GM23338 (cell line): ENCODE data around the gene ZFP42. TPM values are rescaled to one million over a fixed set of nuclear protein-coding genes. Genes with fewer than 3 reads are reported as not detected.
A peak's percentile ranks its signal among the peaks of the same experiment; 100 is the strongest.
"Not testable (repeated sequence)": the region's sequence is repeated elsewhere in the genome, so short reads cannot be mapped to it uniquely, and the experiment has no call there.

Source experiments
- ATAC-seq: fragments of 200-7000 bp; cut with Tn5 transposase; 3 replicates; pipeline ENCODE4 v1.9.1; 2020
- DNase-seq: peaks from one replicate; pipeline ENCODE4 v3.0.0-alpha.2; 2015; ENCODE audit warnings: low spot score
- H2AFZ ChIP-seq: fragments of 200-600 bp; sonication (generic); 2 replicates; pipeline ENCODE4 v1.8.0; 2016; ENCODE audit warnings: antibody characterized with exemption, mild to moderate bottlenecking, moderate library complexity
- H3F3A ChIP-seq: fragments of 200-600 bp; sonication (generic); replicated peaks from 2 replicates; pipeline ENCODE4 v1.8.0; 2017; ENCODE audit warnings: antibody characterized with exemption, mixed run types, low read depth
- H3K27ac ChIP-seq: fragments of 200-600 bp; sonication (generic); 2 replicates; pipeline ENCODE4 v1.6.1; 2016; ENCODE audit warnings: low read depth
- H3K27me3 ChIP-seq: fragments of 200-600 bp; sonication (generic); 2 replicates; pipeline ENCODE4 v1.8.0; 2016; ENCODE audit warnings: mild to moderate bottlenecking, mixed run types, moderate library complexity; ENCODE audit not compliant: insufficient read depth
- H3K36me3 ChIP-seq: fragments of 200-600 bp; sonication (generic); 2 replicates; pipeline ENCODE4 v1.8.0; 2016; ENCODE audit warnings: mild to moderate bottlenecking; ENCODE audit not compliant: insufficient read depth
- H3K4me1 ChIP-seq: fragments of 200-600 bp; sonication (generic); 2 replicates; pipeline ENCODE4 v1.8.0; 2016; ENCODE audit warnings: mild to moderate bottlenecking, moderate library complexity; ENCODE audit not compliant: insufficient read depth
- H3K4me2 ChIP-seq: fragments of 200-600 bp; sonication (generic); 2 replicates; pipeline ENCODE4 v1.7.1; 2017; ENCODE audit warnings: mixed run types
- H3K4me3 ChIP-seq: fragments of 200-600 bp; sonication (generic); 2 replicates; pipeline ENCODE4 v1.6.1; 2016; ENCODE audit warnings: mixed run types
- H3K79me2 ChIP-seq: fragments of 200-600 bp; sonication (generic); replicated peaks from 2 replicates; pipeline ENCODE4 v1.8.0; 2017; ENCODE audit warnings: mild to moderate bottlenecking; ENCODE audit not compliant: insufficient read depth
- H3K9me2 ChIP-seq: fragments of 200-600 bp; sonication (generic); 2 replicates; pipeline ENCODE4 v1.8.0; 2017; ENCODE audit not compliant: insufficient read depth
- H4K20me1 ChIP-seq: fragments of 200-600 bp; sonication (generic); replicated peaks from 2 replicates; pipeline ENCODE4 v1.8.0; 2017; ENCODE audit warnings: mild to moderate bottlenecking; ENCODE audit not compliant: insufficient read depth
- H3K27ac Mint-ChIP-seq: 2 replicates; pipeline ENCODE4 v1.8.0; 2020; ENCODE audit warnings: inconsistent platforms, mild to moderate bottlenecking, moderate library complexity, mixed read lengths
- H3K27me3 Mint-ChIP-seq: 3 replicates; pipeline ENCODE4 v1.8.0; 2022; ENCODE audit warnings: low read depth, mild to moderate bottlenecking, moderate library complexity, mixed read lengths, inconsistent platforms; ENCODE audit not compliant: insufficient read depth, poor library complexity
- H3K36me3 Mint-ChIP-seq: 3 replicates; pipeline ENCODE4 v1.8.0; 2021; ENCODE audit warnings: low read depth, mild to moderate bottlenecking, inconsistent platforms, moderate library complexity, mixed read lengths
- H3K4me1 Mint-ChIP-seq: 3 replicates; pipeline ENCODE4 v1.8.0; 2020; ENCODE audit warnings: mild to moderate bottlenecking, inconsistent platforms, mixed read lengths
- H3K4me3 Mint-ChIP-seq: 3 replicates; pipeline ENCODE4 v1.8.0; 2021; ENCODE audit warnings: moderate library complexity, mild to moderate bottlenecking, inconsistent platforms, mixed read lengths
- H3K9me3 Mint-ChIP-seq: 3 replicates; pipeline ENCODE4 v1.8.0; 2020; ENCODE audit warnings: moderate library complexity, mild to moderate bottlenecking, inconsistent platforms, mixed read lengths
- CREB1 ChIP-seq: fragments of 250-450 bp; sonication (Bioruptor Pico); IDR thresholded peaks from 2 replicates; pipeline ENCODE4 v1.5.0; 2020; ENCODE audit warnings: low read depth, mild to moderate bottlenecking, moderate library complexity
- EZH2 ChIP-seq: fragments of 200-600 bp; sonication (generic); IDR thresholded peaks from one replicate; pipeline ENCODE4 v1.8.0; 2017; ENCODE audit warnings: antibody characterized with exemption, mild to moderate bottlenecking, low read depth; ENCODE audit not compliant: unreplicated experiment
- EZH2phosphoT487 ChIP-seq: fragments of 200-600 bp; sonication (generic); IDR thresholded peaks from one replicate; pipeline ENCODE4 v1.8.1; 2018; ENCODE audit warnings: antibody characterized with exemption; ENCODE audit not compliant: unreplicated experiment
- JUNB ChIP-seq: IDR thresholded peaks from one replicate; pipeline ENCODE4 v1.6.1; 2016; ENCODE audit warnings: antibody characterized with exemption; ENCODE audit not compliant: unreplicated experiment
- NANOG ChIP-seq: IDR thresholded peaks from 2 replicates; pipeline ENCODE4 v1.6.1; 2016; ENCODE audit warnings: antibody characterized with exemption, borderline replicate concordance
- POLR2AphosphoS5 ChIP-seq: IDR thresholded peaks from 2 replicates; pipeline ENCODE4 v1.6.1; 2016; ENCODE audit warnings: antibody characterized with exemption, low read depth
- STAT1 ChIP-seq: IDR thresholded peaks from one replicate; pipeline ENCODE4 v1.6.1; 2016; ENCODE audit warnings: antibody characterized with exemption; ENCODE audit not compliant: unreplicated experiment
- ZNF114 ChIP-seq: fragments of 250-450 bp; sonication (Bioruptor Pico); IDR thresholded peaks from 2 replicates; pipeline ENCODE4 v1.5.0; 2020; ENCODE audit warnings: mild to moderate bottlenecking, moderate library complexity
- ZNF331 ChIP-seq: fragments of 250-450 bp; sonication (Bioruptor Pico); IDR thresholded peaks from 2 replicates; pipeline ENCODE4 v1.5.0; 2020; ENCODE audit warnings: low read depth, mild to moderate bottlenecking, moderate library complexity
- polyA plus RNA-seq: library from polyadenylated mRNA; unstranded; fragments of >200 nt; fragmentation: Nextera tagmentation; extraction: Ambion mirVana; gene quantifications from 2 replicates; pipeline ENCODE4 v1.2.1, GENCODE V29; 2016
- total RNA-seq: library from RNA; depleted of rRNA; stranded (reverse); fragments of >200 nt; shearing (Covaris generic); gene quantifications from 2 replicates; pipeline ENCODE4 v1.2.3, GENCODE V29; 2014
- TF ChIP-seq, protein P1 (sequence below), 2 experiments: fragments of 200-600 bp in 1 of 2; sonication (generic) in 1 of 2; conservative IDR thresholded peaks; 2 replicates each; pipeline versions ENCODE4 v1.5.1 to v1.6.1; 2016 to 2017; ENCODE audit warnings: antibody characterized with exemption in 2 of 2, low read depth in 2 of 2, mild to moderate bottlenecking in 2 of 2, moderate library complexity in 1 of 2
- TF ChIP-seq, protein P2 (sequence below): IDR thresholded peaks from one replicate; pipeline ENCODE4 v1.6.1; 2018; ENCODE audit warnings: antibody characterized with exemption; ENCODE audit not compliant: unreplicated experiment
- TF ChIP-seq, protein P3 (sequence below): IDR thresholded peaks from 2 replicates; pipeline ENCODE4 v1.6.1; 2016; ENCODE audit warnings: antibody characterized with exemption

The ZFP42 gene
- total and polyA plus RNA-seq, 2 experiments from 2014 or later: 70.0 to 111 TPM

DNA sequence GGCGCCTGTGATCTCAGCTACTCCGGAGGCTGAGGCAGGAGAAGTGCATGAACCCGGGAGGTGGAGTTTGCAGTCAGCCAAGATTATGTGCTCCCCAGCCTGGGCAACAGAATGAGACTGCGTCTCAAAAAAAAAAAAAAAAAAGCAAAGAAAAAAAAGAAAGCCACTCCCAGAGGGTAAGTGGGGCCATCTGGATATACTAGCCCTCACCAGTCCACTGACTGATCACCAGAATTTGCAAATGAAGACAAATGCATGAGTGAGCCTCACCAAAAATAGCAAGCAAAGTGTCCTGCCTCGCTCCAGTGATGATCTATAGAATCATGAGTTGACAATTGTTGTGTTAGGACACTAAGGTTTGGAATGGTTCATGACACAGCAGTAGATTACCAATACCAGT lies 47.6 kb downstream of the ZFP42 start:
- no peaks in the 10 kb centered on the region for H3K79me2 ChIP-seq
- no peaks in the 10 kb centered on the region for H3K9me2 ChIP-seq

DNA sequence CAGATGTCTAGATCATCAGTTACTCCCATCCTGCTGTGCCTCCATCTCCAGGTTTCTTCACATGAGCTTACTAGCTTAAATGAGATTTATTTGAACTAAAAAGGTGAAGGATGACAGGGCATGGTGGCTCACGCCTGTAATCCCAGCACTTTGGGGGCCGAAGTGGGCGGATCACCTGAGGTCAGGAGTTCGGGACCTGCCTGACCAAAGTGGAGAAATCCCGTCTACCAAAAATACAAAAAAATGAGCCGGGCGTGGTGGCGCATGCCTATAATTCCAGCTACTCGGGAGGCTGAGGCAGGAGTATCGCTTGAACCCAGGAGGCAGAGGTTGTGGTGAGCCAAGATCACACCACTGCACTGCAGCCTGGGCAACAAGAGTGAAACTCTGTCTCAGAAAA lies 49.9 kb downstream of the ZFP42 start:
- not testable (repeated sequence) for H3K27ac Mint-ChIP-seq, H3K9me2 ChIP-seq, H3K27me3 Mint-ChIP-seq, H3F3A ChIP-seq, H3K4me1 ChIP-seq, H3K4me3 Mint-ChIP-seq, H3K36me3 ChIP-seq, H3K4me2 ChIP-seq, H3K27me3 ChIP-seq, H3K9me3 Mint-ChIP-seq, ATAC-seq, H3K4me3 ChIP-seq, H3K36me3 Mint-ChIP-seq, H3K27ac ChIP-seq, H3K79me2 ChIP-seq, H4K20me1 ChIP-seq, H3K4me1 Mint-ChIP-seq, DNase-seq
- 0 out of 2 replicates have a peak overlapping the region, but pooled peaks have one; percentile 48 for H2AFZ ChIP-seq

More for the DNA sequence above, 47.6 kb downstream of the ZFP42 start:
- Mint-ChIP-seq H3K27me3 (peaks cover 8% of the 10 kb centered on the region), H3K36me3 (0 out of 3 replicates have a peak, but pooled peaks cover 4% of the 10 kb centered on the region), H3K4me3 (no peak overlapping the region), H3K9me3 (no peaks in the 10 kb centered on the region; the same call in 2 of the 3 replicates), H3K27ac (no peak overlapping the region), H3K4me1 (peaks cover 8% of the 10 kb centered on the region)
- Histone ChIP-seq H3K36me3 (no peaks in the 10 kb centered on the region), H3K27me3 (no peaks in the 10 kb centered on the region), H3K27ac (no peak overlapping the region), H4K20me1 (no peaks in the 10 kb centered on the region), H3K4me2 (no peak overlapping the region), H3K4me1 (peaks cover 4% of the 10 kb centered on the region; the same call in 1 of the 2 replicates), H2AFZ (no peak overlapping the region), H3F3A (no peaks in the 10 kb centered on the region), H3K4me3 (no peak overlapping the region)
- ATAC-seq (no peak), DNase-seq (no peak)
- TF ChIP-seq EZH2: no peak
- no peak for TF ChIP-seq NANOG
- TF ChIP-seq, protein P1, sequence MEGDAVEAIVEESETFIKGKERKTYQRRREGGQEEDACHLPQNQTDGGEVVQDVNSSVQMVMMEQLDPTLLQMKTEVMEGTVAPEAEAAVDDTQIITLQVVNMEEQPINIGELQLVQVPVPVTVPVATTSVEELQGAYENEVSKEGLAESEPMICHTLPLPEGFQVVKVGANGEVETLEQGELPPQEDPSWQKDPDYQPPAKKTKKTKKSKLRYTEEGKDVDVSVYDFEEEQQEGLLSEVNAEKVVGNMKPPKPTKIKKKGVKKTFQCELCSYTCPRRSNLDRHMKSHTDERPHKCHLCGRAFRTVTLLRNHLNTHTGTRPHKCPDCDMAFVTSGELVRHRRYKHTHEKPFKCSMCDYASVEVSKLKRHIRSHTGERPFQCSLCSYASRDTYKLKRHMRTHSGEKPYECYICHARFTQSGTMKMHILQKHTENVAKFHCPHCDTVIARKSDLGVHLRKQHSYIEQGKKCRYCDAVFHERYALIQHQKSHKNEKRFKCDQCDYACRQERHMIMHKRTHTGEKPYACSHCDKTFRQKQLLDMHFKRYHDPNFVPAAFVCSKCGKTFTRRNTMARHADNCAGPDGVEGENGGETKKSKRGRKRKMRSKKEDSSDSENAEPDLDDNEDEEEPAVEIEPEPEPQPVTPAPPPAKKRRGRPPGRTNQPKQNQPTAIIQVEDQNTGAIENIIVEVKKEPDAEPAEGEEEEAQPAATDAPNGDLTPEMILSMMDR (conservative IDR thresholded peaks at IDR 0.05; ENCODE audit: low read depth in 2 of 2): no peak
- TF ChIP-seq, protein P2, sequence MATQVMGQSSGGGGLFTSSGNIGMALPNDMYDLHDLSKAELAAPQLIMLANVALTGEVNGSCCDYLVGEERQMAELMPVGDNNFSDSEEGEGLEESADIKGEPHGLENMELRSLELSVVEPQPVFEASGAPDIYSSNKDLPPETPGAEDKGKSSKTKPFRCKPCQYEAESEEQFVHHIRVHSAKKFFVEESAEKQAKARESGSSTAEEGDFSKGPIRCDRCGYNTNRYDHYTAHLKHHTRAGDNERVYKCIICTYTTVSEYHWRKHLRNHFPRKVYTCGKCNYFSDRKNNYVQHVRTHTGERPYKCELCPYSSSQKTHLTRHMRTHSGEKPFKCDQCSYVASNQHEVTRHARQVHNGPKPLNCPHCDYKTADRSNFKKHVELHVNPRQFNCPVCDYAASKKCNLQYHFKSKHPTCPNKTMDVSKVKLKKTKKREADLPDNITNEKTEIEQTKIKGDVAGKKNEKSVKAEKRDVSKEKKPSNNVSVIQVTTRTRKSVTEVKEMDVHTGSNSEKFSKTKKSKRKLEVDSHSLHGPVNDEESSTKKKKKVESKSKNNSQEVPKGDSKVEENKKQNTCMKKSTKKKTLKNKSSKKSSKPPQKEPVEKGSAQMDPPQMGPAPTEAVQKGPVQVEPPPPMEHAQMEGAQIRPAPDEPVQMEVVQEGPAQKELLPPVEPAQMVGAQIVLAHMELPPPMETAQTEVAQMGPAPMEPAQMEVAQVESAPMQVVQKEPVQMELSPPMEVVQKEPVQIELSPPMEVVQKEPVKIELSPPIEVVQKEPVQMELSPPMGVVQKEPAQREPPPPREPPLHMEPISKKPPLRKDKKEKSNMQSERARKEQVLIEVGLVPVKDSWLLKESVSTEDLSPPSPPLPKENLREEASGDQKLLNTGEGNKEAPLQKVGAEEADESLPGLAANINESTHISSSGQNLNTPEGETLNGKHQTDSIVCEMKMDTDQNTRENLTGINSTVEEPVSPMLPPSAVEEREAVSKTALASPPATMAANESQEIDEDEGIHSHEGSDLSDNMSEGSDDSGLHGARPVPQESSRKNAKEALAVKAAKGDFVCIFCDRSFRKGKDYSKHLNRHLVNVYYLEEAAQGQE: no peak
- TF ChIP-seq EZH2phosphoT487: no peak
- no peak for TF ChIP-seq ZNF331 (CRISPR knock-in tag)
- TF ChIP-seq CREB1 (CRISPR knock-in tag): no peak
- TF ChIP-seq ZNF114: no peak
- no peak for TF ChIP-seq POLR2AphosphoS5
- TF ChIP-seq STAT1: no peak
- TF ChIP-seq, protein P3, sequence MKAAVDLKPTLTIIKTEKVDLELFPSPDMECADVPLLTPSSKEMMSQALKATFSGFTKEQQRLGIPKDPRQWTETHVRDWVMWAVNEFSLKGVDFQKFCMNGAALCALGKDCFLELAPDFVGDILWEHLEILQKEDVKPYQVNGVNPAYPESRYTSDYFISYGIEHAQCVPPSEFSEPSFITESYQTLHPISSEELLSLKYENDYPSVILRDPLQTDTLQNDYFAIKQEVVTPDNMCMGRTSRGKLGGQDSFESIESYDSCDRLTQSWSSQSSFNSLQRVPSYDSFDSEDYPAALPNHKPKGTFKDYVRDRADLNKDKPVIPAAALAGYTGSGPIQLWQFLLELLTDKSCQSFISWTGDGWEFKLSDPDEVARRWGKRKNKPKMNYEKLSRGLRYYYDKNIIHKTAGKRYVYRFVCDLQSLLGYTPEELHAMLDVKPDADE: no peak
- no peak for TF ChIP-seq JUNB
